GM12891 (cell line): ENCODE data around the gene CCR3. TPM values are rescaled to one million over a fixed set of nuclear protein-coding genes. Genes with fewer than 3 reads are reported as not detected.

Experiments
- DNase-seq: peaks from one replicate; pipeline ENCODE4 v3.0.0; 2011; ENCODE audit warnings: low spot score; ENCODE audit not compliant: insufficient read length
- FAIRE-seq: peaks from 2 replicates; lab custom pipeline; 2011; peaks lifted over from hg19 to GRCh38; lab: Jason Lieb, UNC
- PAX5 ChIP-seq: IDR thresholded peaks from 2 replicates; pipeline ENCODE4 v1.6.1; 2011; ENCODE audit warnings: low read length, moderate library complexity, mild to moderate bottlenecking; ENCODE audit not compliant: insufficient read depth, severe bottlenecking
- POLR2A ChIP-seq: IDR thresholded peaks from 2 replicates; pipeline ENCODE4 v1.6.1; 2011; ENCODE audit warnings: low read depth, low read length, control low read depth
- POLR2AphosphoS5 ChIP-seq: IDR thresholded peaks from 2 replicates; pipeline ENCODE4 v1.6.1; 2011; ENCODE audit warnings: low read depth, low read length, control low read depth
- POU2F2 ChIP-seq: IDR thresholded peaks from 2 replicates; pipeline ENCODE4 v1.6.1; 2011; ENCODE audit warnings: low read depth, mild to moderate bottlenecking, control low read depth, low read length, moderate library complexity
- SPI1 ChIP-seq: IDR thresholded peaks from 2 replicates; pipeline ENCODE4 v1.6.1; 2011; ENCODE audit warnings: low read depth, low read length, control low read depth
- TAF1 ChIP-seq: IDR thresholded peaks from 2 replicates; pipeline ENCODE4 v1.6.1; 2011; ENCODE audit warnings: low read depth, low read length, control low read depth
- polyA plus RNA-seq: library from polyadenylated mRNA; unstranded; fragments of >200 nt; gene quantifications from one replicate; pipeline ENCODE4 v1.2.1, GENCODE V29; 2012; ENCODE audit warnings: low read depth, missing spikeins, inconsistent platforms; ENCODE audit not compliant: missing spikeins

The CCR3 gene
- 0.41 TPM for polyA plus RNA-seq

- no peak for DNase-seq
Observed at GRCh38 chr3:46242120-46242519, at the start of gene CCR3. CCR3 (plus strand) TSS chr3:46242460; CDS start chr3:46265159, 22,699 bp downstream.

GRCh38 chr3:46192939-46193338 is 49.3 kb upstream of the CCR3 start:
- DNase-seq (no peak), FAIRE-seq (peak; percentile 57)
- TF ChIP-seq TAF1, result no peak

More at GRCh38 chr3:46242120-46242519, at the start of gene CCR3:
- FAIRE-seq, result no peak
- no peak for TF ChIP-seq TAF1
- peak; percentile 74 for TF ChIP-seq SPI1
- no peak for TF ChIP-seq PAX5

DNA sequence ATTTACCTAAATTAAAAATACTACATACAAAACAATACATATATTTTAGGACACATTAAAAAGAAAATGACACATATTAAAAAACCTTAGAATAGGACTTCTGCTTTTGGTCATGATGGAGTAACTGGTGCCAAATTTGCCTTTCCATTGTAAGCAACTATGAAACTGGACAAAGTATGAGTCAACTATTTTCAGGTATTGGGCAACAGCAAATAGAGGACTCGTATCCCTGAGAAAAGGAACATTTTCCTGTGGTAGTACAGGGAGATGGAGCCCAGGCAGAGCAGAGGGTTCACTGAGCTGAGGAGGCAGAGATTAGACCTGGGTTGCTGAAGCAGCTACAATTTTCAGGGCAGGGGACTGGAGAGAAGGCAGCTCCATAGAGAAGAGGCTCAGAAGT is 48.8 kb upstream of the CCR3 start:
- TF ChIP-seq POLR2AphosphoS5 (no peak), POU2F2 (no peak), SPI1 (no peak), TAF1 (no peak), POLR2A (no peak), PAX5 (no peak)
- peak; percentile 5 for FAIRE-seq
- no peak for DNase-seq

- FAIRE-seq (no peak), DNase-seq (no peak)
- no peak for TF ChIP-seq TAF1
- no peak for TF ChIP-seq POLR2AphosphoS5
- TF ChIP-seq PAX5, result no peak
- TF ChIP-seq POU2F2, result no peak
- TF ChIP-seq SPI1, result no peak
- no peak for TF ChIP-seq POLR2A
Observed at GRCh38 chr3:46194868-46195553, 47.2 kb upstream of the CCR3 start.

DNA sequence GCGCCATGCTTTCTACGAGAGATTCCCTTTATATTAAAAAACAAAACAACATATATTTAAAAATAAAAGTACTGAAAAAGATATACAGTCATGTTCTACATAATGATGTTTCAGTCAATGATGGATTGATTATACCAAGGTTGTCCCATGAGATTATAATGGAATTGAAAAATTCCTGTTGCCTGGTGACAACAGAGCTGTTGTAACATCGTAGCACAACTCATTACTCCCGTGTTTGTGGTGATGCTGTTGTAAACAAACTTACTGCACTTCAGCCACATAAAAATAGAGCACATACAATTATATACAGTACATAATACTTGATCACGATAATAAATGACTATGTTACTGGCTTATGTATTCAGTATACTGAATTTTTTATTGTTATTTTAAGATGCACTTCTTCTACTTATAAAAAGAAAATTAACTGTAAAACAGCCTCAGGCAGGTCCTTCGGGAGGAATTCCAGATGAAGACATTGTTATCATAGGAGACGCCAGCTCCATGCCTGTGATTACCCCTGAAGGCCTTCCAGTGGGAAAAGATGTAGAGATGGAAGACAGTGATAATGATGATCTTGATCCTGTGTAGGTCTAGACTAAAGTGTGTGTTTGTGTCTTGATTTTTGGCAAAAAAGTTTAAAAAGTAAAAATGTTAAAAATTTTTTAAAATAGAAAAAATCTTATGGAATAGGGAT is 45.9 kb upstream of the CCR3 start:
- DNase-seq, result no peak
- FAIRE-seq, result no peak

GRCh38 chr3:46200211-46200610 is 42.0 kb upstream of the CCR3 start:
- FAIRE-seq (no peak), DNase-seq (no peak)
- TF ChIP-seq POU2F2 (no peak), POLR2AphosphoS5 (no peak)

More for the DNA sequence above, 45.9 kb upstream of the CCR3 start:
- TF ChIP-seq POLR2AphosphoS5 (no peak), POLR2A (no peak), SPI1 (no peak), PAX5 (no peak), TAF1 (no peak), POU2F2 (no peak)

- no peak for TF ChIP-seq SPI1
- TF ChIP-seq PAX5, result no peak
- no peak for TF ChIP-seq POLR2AphosphoS5
- TF ChIP-seq POU2F2, result no peak
- TF ChIP-seq POLR2A, result no peak
- no peak for TF ChIP-seq TAF1
- FAIRE-seq (peak; percentile 47), DNase-seq (no peak)
Observed at GRCh38 chr3:46200790-46201189, 41.5 kb upstream of the CCR3 start.

- no peak for DNase-seq
- FAIRE-seq, result no peak
- TF ChIP-seq PAX5, result no peak
- TF ChIP-seq POLR2A, result no peak
- TF ChIP-seq POU2F2, result no peak
- TF ChIP-seq POLR2AphosphoS5, result no peak
- TF ChIP-seq TAF1, result no peak
- no peak for TF ChIP-seq SPI1
Observed at GRCh38 chr3:46202535-46202934, 39.7 kb upstream of the CCR3 start.

DNA sequence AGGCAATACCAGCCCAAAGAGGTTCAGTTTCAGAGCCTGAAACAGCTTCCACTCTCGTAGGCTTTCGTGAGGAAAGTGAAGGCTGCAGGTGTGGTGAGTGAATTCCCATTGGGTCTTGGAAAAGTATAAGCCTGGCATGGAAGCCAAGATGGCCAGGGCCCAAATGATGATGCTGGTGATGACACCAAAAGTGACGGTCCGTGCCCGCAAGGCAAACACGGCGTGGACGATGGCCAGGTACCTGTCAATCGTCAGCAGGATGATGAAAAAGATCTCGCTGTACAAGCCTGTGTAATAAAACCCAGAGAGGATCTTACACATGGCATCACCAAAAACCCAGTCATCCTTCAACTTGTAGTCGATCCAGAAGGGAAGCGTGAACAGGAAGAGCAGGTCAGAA is 38.6 kb upstream of the CCR3 start:
- DNase-seq (no peak), FAIRE-seq (no peak)
- TF ChIP-seq POLR2AphosphoS5 (no peak), TAF1 (no peak), SPI1 (no peak), POU2F2 (no peak), PAX5 (no peak), POLR2A (no peak)
